Neuronal stem cell (in vitro differentiated cells): ENCODE data around the gene CT45A3. TPM values are rescaled to one million over a fixed set of nuclear protein-coding genes. Genes with fewer than 3 reads are reported as not detected.
"Not testable (repeated sequence)": the region's sequence is repeated elsewhere in the genome, so short reads cannot be mapped to it uniquely, and the experiment has no call there.

ENCODE experiments used
- DNase-seq: peaks from one replicate; pipeline ENCODE4 v3.0.0-alpha.2; 2013; ENCODE audit warnings: low spot score
- H2AFZ ChIP-seq: one replicate; pipeline ENCODE4 v1.6.1; 2013; ENCODE audit warnings: mild to moderate bottlenecking, low read length, inconsistent platforms
- H2AK5ac ChIP-seq: 2 replicates; pipeline ENCODE4 v1.6.1; 2013; ENCODE audit warnings: low read depth, mild to moderate bottlenecking, inconsistent platforms, low read length, moderate library complexity, mixed read lengths
- H2BK120ac ChIP-seq: 2 replicates; pipeline ENCODE4 v1.6.1; 2013; ENCODE audit warnings: low read depth, mild to moderate bottlenecking, inconsistent platforms, low read length, moderate library complexity, mixed read lengths
- H2BK12ac ChIP-seq: one replicate; pipeline ENCODE4 v1.6.1; 2013; ENCODE audit warnings: low read length, inconsistent platforms
- H2BK15ac ChIP-seq: 2 replicates; pipeline ENCODE4 v1.6.1; 2013; ENCODE audit warnings: mild to moderate bottlenecking, low read length, inconsistent platforms, mixed read lengths
- H2BK5ac ChIP-seq: one replicate; pipeline ENCODE4 v1.6.1; 2013; ENCODE audit warnings: inconsistent platforms, mild to moderate bottlenecking, low read length, moderate library complexity
- H3K14ac ChIP-seq: one replicate; pipeline ENCODE4 v1.6.1; 2013; ENCODE audit warnings: low read length, inconsistent platforms
- H3K18ac ChIP-seq: 2 replicates; pipeline ENCODE4 v1.6.1; 2013; ENCODE audit warnings: low read length, inconsistent platforms
- H3K23ac ChIP-seq: 2 replicates; pipeline ENCODE4 v1.6.1; 2013; ENCODE audit warnings: low read depth, mild to moderate bottlenecking, mixed read lengths, low read length, inconsistent platforms; ENCODE audit not compliant: poor library complexity
- H3K27ac ChIP-seq: replicated peaks from 3 replicates; pipeline ENCODE4 v1.5.1; 2013; ENCODE audit warnings: low read length, inconsistent platforms
- H3K27me3 ChIP-seq, 3 experiments: 2 replicates each; pipeline ENCODE4 v1.6.1; 2013; ENCODE audit warnings: low read length in 3 of 3, mild to moderate bottlenecking in 2 of 3, inconsistent platforms in 1 of 3, low read depth in 1 of 3, mixed read lengths in 1 of 3, moderate library complexity in 1 of 3; ENCODE audit not compliant: control insufficient read depth in 3 of 3, insufficient read depth in 3 of 3
- H3K36me3 ChIP-seq, 2 donors: replicated peaks in 1 of 2; 2 replicates each; pipeline ENCODE4 v1.6.1; 2013; ENCODE audit warnings: low read length in 2 of 2; ENCODE audit not compliant: control insufficient read depth in 2 of 2, insufficient read depth in 2 of 2
- H3K4ac ChIP-seq: 2 replicates; pipeline ENCODE4 v1.6.1; 2013; ENCODE audit warnings: inconsistent platforms, mild to moderate bottlenecking, low read length, moderate library complexity
- H3K4me1 ChIP-seq, 2 donors: 1 replicate in 1 of 2; 2 replicates in 1 of 2; pipeline ENCODE4 v1.6.1; 2013; ENCODE audit warnings: low read length in 2 of 2, low read depth in 1 of 2; ENCODE audit not compliant: control insufficient read depth in 2 of 2, insufficient read depth in 1 of 2
- H3K4me2 ChIP-seq: one replicate; pipeline ENCODE4 v1.6.1; 2013; ENCODE audit warnings: mild to moderate bottlenecking, low read length, inconsistent platforms; ENCODE audit not compliant: insufficient read depth, poor library complexity, severe bottlenecking
- H3K4me3 ChIP-seq, 2 donors: 2 replicates each; pipeline ENCODE4 v1.5.1; 2013; ENCODE audit warnings: low read length in 2 of 2, mild to moderate bottlenecking in 2 of 2, inconsistent platforms in 1 of 2, moderate library complexity in 1 of 2
- H3K79me1 ChIP-seq: one replicate; pipeline ENCODE4 v1.6.1; 2013; ENCODE audit warnings: low read depth, mild to moderate bottlenecking, inconsistent platforms, low read length, moderate library complexity
- H3K9ac ChIP-seq: one replicate; pipeline ENCODE4 v1.6.1; 2013; ENCODE audit warnings: mild to moderate bottlenecking, low read depth, low read length, inconsistent platforms; ENCODE audit not compliant: poor library complexity
- H3K9me3 ChIP-seq, 2 donors: replicated peaks in 1 of 2; 2 replicates each; pipeline versions ENCODE3 to v1.6.1; 2013; ENCODE audit warnings: low read length in 2 of 2, mild to moderate bottlenecking in 2 of 2, inconsistent platforms in 1 of 2, low read depth in 1 of 2, mixed read lengths in 1 of 2, moderate library complexity in 1 of 2; ENCODE audit not compliant: control insufficient read depth in 2 of 2, insufficient read depth in 1 of 2
- H4K8ac ChIP-seq: one replicate; pipeline ENCODE4 v1.6.1; 2013; ENCODE audit warnings: low read depth, mild to moderate bottlenecking, inconsistent platforms, low read length, moderate library complexity
- H4K91ac ChIP-seq: one replicate; pipeline ENCODE4 v1.6.1; 2013; ENCODE audit warnings: low read length, low read depth, mild to moderate bottlenecking, inconsistent platforms; ENCODE audit not compliant: poor library complexity
- WGBS, 2 donors: extraction: QIAGEN DNeasy Blood & Tissue Kit; methylation state at CpG; one replicate each; pipeline ENCODE4 v1.1.7; 2013; ENCODE audit warnings: missing lambda C conversion rate in 2 of 2, mixed read lengths in 1 of 2; ENCODE audit not compliant: insufficient read length in 2 of 2, insufficient replicate concordance in 1 of 2; ENCODE audit errors: extremely low coverage in 2 of 2; 5-methylcytosine and 5-hydroxymethylcytosine counted together
- small RNA-seq: library from polyadenylated mRNA; stranded (forward); fragments of <200 nt; extraction: miRNeasy Mini kit (QIAGEN cat#:217004); gene quantifications from one replicate; pipeline ENCODE3, GENCODE V24; 2013; ENCODE audit not compliant: insufficient read depth

Gene CT45A3

GRCh38 chrX:135713795-135714194, 54.2 kb downstream of the CT45A3 start:
- Histone ChIP-seq H2BK12ac (no peak overlapping the region), H3K4me2 (no peak overlapping the region), H3K9me3 (no peaks in the 10 kb centered on the region), H3K4me1 (no peaks in the 10 kb centered on the region), H3K23ac (no peak overlapping the region), H2AFZ (no peak overlapping the region), H2AK5ac (no peak overlapping the region), H2BK120ac (no peak overlapping the region), H3K79me1 (no peaks in the 10 kb centered on the region), H3K27me3 (no peaks in the 10 kb centered on the region), H4K8ac (no peak overlapping the region), H3K9ac (no peak overlapping the region), H3K18ac (no peak overlapping the region), H3K4me3 (no peak overlapping the region), H4K91ac (no peak overlapping the region), H3K14ac (no peak overlapping the region), H2BK15ac (no peak overlapping the region), H3K4ac (no peak overlapping the region), H3K27ac (no peak overlapping the region), H3K36me3 (no peaks in the 10 kb centered on the region), H2BK5ac (no peak overlapping the region)
- no CpG with 5 or more reads among the region's 20 CpGs for WGBS, 2 donors
- no peak for DNase-seq

- DNase-seq, H2AFZ ChIP-seq, H3K79me1 ChIP-seq, H2AK5ac ChIP-seq, H2BK120ac ChIP-seq, H3K4me1 ChIP-seq, H3K14ac ChIP-seq, H4K91ac ChIP-seq, H2BK5ac ChIP-seq, H2BK12ac ChIP-seq, H3K9ac ChIP-seq, H3K27ac ChIP-seq, H2BK15ac ChIP-seq, H3K4ac ChIP-seq, H3K23ac ChIP-seq, H3K4me2 ChIP-seq, H3K4me3 ChIP-seq, H3K36me3 ChIP-seq, H3K9me3 ChIP-seq, H4K8ac ChIP-seq, H3K18ac ChIP-seq, H3K27me3 ChIP-seq: not testable (repeated sequence)
- WGBS, 2 donors: no CpG with 5 or more reads among the region's 15 CpGs
These were observed 54.8 kb downstream of the CT45A3 start, which contains the start of gene CT45A1 for GRCh38 chrX:135713183-135713689. TSS of gene CT45A1 (plus strand) at chrX:135713639. CDS start at chrX:135718941, 5,302 bp downstream.

Small RNAs within 50 kb of the gene (small RNA-seq; reads per million reads assigned to genes)
- not detected for gene AC240442.1
